GM19099 (cell line): ENCODE data around the gene BAG5.

Source experiments
- POLR2A ChIP-seq: IDR thresholded peaks from 3 replicates; pipeline ENCODE4 v1.6.1; 2011; ENCODE audit warnings: low read depth; ENCODE audit not compliant: insufficient read length; ENCODE audit errors: extremely low read depth

Gene BAG5

GRCh38 chr14:103527408-103528145, 34.9 kb downstream of the BAG5 start:
- TF ChIP-seq POLR2A = peak; percentile 32

- no peak for TF ChIP-seq POLR2A
These were observed 35.6 kb downstream of the BAG5 start for GRCh38 chr14:103526914-103527248.

GRCh38 chr14:103526247-103526913, 36.1 kb downstream of the BAG5 start:
- no peak for TF ChIP-seq POLR2A

GRCh38 chr14:103524002-103524935, 38.2 kb downstream of the BAG5 start:
- no peak for TF ChIP-seq POLR2A

GRCh38 chr14:103523575-103523954, 38.9 kb downstream of the BAG5 start:
- TF ChIP-seq POLR2A = no peak

- no peak for TF ChIP-seq POLR2A
These were observed 39.5 kb downstream of the BAG5 start, which contains the start of gene CKB for GRCh38 chr14:103522649-103523574. Gene CKB (minus strand): TSS chr14:103522830. CDS start chr14:103522493, 337 bp downstream.

- no peak for TF ChIP-seq POLR2A
These were observed 40.4 kb downstream of the BAG5 start for GRCh38 chr14:103521951-103522563.

- TF ChIP-seq POLR2A = no peak
These were observed 41.0 kb downstream of the BAG5 start for GRCh38 chr14:103521438-103521950.

- TF ChIP-seq POLR2A = no peak
These were observed 41.6 kb downstream of the BAG5 start for GRCh38 chr14:103520657-103521437.

GRCh38 chr14:103520269-103520656, 42.2 kb downstream of the BAG5 start:
- TF ChIP-seq POLR2A = no peak

- no peak for TF ChIP-seq POLR2A
These were observed 42.6 kb downstream of the BAG5 start for GRCh38 chr14:103519837-103520212.

GRCh38 chr14:103519043-103519836, 43.2 kb downstream of the BAG5 start:
- TF ChIP-seq POLR2A = no peak

- no peak for TF ChIP-seq POLR2A
These were observed 43.9 kb downstream of the BAG5 start for GRCh38 chr14:103518422-103519042.
